Measurements from ENCODE around the gene CDCP1. TPM values are rescaled to one million over a fixed set of nuclear protein-coding genes. Genes with fewer than 3 reads are reported as not detected.

Gene CDCP1
- total RNA-seq, 1 donor from 2014 or later = 0.38 TPM

DNA sequence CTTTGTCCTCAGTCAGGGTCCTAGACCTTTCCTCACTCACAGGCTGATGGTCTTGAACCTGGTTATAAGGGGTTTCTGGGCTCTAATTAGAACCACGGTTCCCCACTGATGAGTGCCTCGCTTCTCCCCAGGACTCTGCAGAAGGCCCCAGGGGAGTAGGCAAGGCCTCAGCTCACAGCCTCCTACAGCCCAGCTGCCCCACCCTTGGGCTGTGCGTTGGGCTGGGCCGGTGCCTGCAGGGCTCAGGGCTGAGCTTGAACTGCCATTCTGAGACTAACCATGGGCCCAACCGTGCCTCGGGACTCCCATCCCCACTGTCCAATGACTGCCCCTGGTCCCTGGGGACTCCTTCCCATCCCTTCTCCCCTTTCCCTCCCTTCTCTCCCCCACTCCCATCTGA lies 94.5 kb downstream of the CDCP1 start:
- intact Hi-C loops (cut with DNase I) = no loop called here
- ATAC-seq (ENCODE audit: poor library complexity) (no peak), DNase-seq (no peak)

GRCh38 chr3:45049807-45050206 lies 96.4 kb downstream of the CDCP1 start:
- intact Hi-C loops (cut with DNase I) = loop anchor here (10.0 kb wide), 1 partner anchor 445 kb away; no protein-coding TSS in a partner anchor
- DNase-seq (no peak), ATAC-seq (ENCODE audit: poor library complexity) (no peak)

GRCh38 chr3:45048244-45048643 lies 97.9 kb downstream of the CDCP1 start:
- intact Hi-C loops (cut with DNase I) = loop anchor here (10.0 kb wide), 1 partner anchor 447 kb away; no protein-coding TSS in a partner anchor
- DNase-seq (no peak), ATAC-seq (ENCODE audit: poor library complexity) (no peak)

- DNase-seq = no peak
- ATAC-seq (ENCODE audit: poor library complexity) = no peak
- intact Hi-C loops (cut with DNase I) = loop anchor here (10.0 kb wide), 1 partner anchor 451 kb away; no protein-coding TSS in a partner anchor
Observed at GRCh38 chr3:45043728-45044299, 102.4 kb downstream of the CDCP1 start.

GRCh38 chr3:45042162-45042561 lies 104.0 kb downstream of the CDCP1 start:
- no peak for ATAC-seq (ENCODE audit: poor library complexity)
- no peak for DNase-seq
- intact Hi-C loops (cut with DNase I) = loop anchor here (10.0 kb wide), 1 partner anchor 453 kb away; no protein-coding TSS in a partner anchor

GRCh38 chr3:45041666-45042065 lies 104.5 kb downstream of the CDCP1 start:
- intact Hi-C loops (cut with DNase I) = loop anchor here (2.0 to 10.0 kb wide), 2 partner anchors 169 to 453 kb away; no protein-coding TSS in a partner anchor
- no peak for ATAC-seq (ENCODE audit: poor library complexity)
- no peak for DNase-seq

GRCh38 chr3:45037720-45038455 lies 108.3 kb downstream of the CDCP1 start:
- intact Hi-C loops (cut with DNase I) = no loop called here

GRCh38 chr3:45035441-45036301 lies 110.5 kb downstream of the CDCP1 start:
- DNase-seq = peak; percentile 65
- intact Hi-C loops (cut with DNase I) = no loop called here
- ATAC-seq (ENCODE audit: poor library complexity) = peak; percentile 38

More at GRCh38 chr3:45037720-45038455, 108.3 kb downstream of the CDCP1 start:
- ATAC-seq (ENCODE audit: poor library complexity) (peak; percentile 85), DNase-seq (peak; percentile 94)

- peak; percentile 52 for ATAC-seq (ENCODE audit: poor library complexity)
- intact Hi-C loops (cut with DNase I) = no loop called here
- peak; percentile 86 for DNase-seq
Observed at GRCh38 chr3:45034612-45035252, 111.4 kb downstream of the CDCP1 start.

GRCh38 chr3:45033791-45034190 lies 112.4 kb downstream of the CDCP1 start:
- ATAC-seq (ENCODE audit: poor library complexity) (no peak), DNase-seq (no peak)
- intact Hi-C loops (cut with DNase I) = no loop called here

Other genes starting within 250 kb of the CDCP1 start
- 35.6 TPM for gene ZDHHC3, start 170.2 kb downstream of the CDCP1 start, total RNA-seq
- gene EXOSC7, start 170.1 kb downstream of the CDCP1 start, total RNA-seq = 24.4 TPM
- 78.6 TPM for gene CLEC3B, start 120.1 kb downstream of the CDCP1 start, total RNA-seq
- gene TMEM158, start 79.9 kb upstream of the CDCP1 start, total RNA-seq = 0.48 TPM
- 14.3 TPM for gene LARS2, start 242.2 kb upstream of the CDCP1 start, total RNA-seq

Measured in Right ventricle myocardium superior (tissue), 1 donor.